Measurements from ENCODE around the gene CPEB1. TPM values are rescaled to one million over a fixed set of nuclear protein-coding genes. Genes with fewer than 3 reads are reported as not detected.

Gene CPEB1
- total RNA-seq, 1 donor from 2014 or later, result 2.7 TPM

- Mint-ChIP-seq H3K27ac (ENCODE audit: unreplicated experiment) (no peak overlapping the region), H3K9me3 (ENCODE audit: low read depth) (no peaks in the 10 kb centered on the region), H3K27me3 (ENCODE audit: low read depth) (peaks cover 19% of the 10 kb centered on the region), H3K4me1 (ENCODE audit: low read depth) (peaks cover 10% of the 10 kb centered on the region), H3K4me3 (ENCODE audit: unreplicated experiment) (no peak overlapping the region), H3K36me3 (ENCODE audit: low read depth) (no peaks in the 10 kb centered on the region)
- DNase-seq (ENCODE audit: low spot score), result no peak
- TF ChIP-seq CTCF (IDR thresholded peaks at IDR 0.05), result no peak
Observed at GRCh38 chr15:82575335-82575734, 71.8 kb downstream of the CPEB1 start.

DNA sequence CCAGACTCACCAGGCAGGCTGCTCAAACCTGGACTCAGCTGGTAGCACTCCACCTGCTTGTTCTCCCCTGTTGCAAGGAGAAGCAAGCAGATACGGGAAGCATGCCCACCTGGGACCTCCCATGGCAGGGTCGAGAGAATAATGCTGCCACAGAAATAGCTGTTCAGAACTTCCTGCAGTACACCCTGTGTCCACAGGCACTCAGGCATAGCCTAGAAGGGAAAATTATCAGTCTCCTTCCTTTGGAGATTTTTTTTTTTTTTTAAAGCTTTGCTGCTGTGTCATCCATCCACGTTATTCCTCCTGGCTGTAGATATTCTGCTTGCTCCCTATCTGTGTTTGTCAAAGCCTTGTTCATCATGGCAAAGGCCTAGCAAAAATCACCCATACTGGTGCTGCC, 74.2 kb downstream of the CPEB1 start:
- Mint-ChIP-seq H3K27me3 (ENCODE audit: low read depth) (peaks cover 18% of the 10 kb centered on the region), H3K4me1 (ENCODE audit: low read depth) (peaks cover 10% of the 10 kb centered on the region), H3K27ac (ENCODE audit: unreplicated experiment) (no peak overlapping the region), H3K4me3 (ENCODE audit: unreplicated experiment) (no peak overlapping the region), H3K36me3 (ENCODE audit: low read depth) (no peaks in the 10 kb centered on the region), H3K9me3 (ENCODE audit: low read depth) (no peaks in the 10 kb centered on the region)
- no peak for DNase-seq (ENCODE audit: low spot score)
- TF ChIP-seq CTCF (IDR thresholded peaks at IDR 0.05), result no peak

DNA sequence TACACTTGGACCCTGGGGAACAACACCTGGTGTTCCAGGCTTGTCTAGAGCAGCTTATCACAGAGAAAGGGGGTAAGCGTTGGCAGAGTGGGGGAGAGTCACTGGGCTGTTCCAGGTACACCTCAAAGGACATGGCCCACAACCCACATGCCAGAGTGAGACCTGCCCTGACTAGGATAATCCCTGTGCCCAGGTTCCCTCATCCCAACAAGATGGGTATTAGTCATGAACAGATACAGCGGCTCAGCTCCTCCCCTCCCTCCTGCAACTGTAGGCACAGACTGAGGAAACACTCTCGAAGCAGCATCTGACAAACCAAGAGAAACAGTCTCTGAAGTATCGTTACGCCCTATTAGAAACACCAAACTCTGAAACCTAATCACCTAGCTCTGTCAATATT, 74.9 kb downstream of the CPEB1 start:
- Mint-ChIP-seq H3K4me3 (ENCODE audit: unreplicated experiment) (no peak overlapping the region), H3K27me3 (ENCODE audit: low read depth) (peaks cover 18% of the 10 kb centered on the region), H3K4me1 (ENCODE audit: low read depth) (peaks cover 10% of the 10 kb centered on the region), H3K27ac (ENCODE audit: unreplicated experiment) (peak overlapping the region; percentile 10), H3K36me3 (ENCODE audit: low read depth) (no peaks in the 10 kb centered on the region), H3K9me3 (ENCODE audit: low read depth) (no peaks in the 10 kb centered on the region)
- no peak for DNase-seq (ENCODE audit: low spot score)
- no peak for TF ChIP-seq CTCF (IDR thresholded peaks at IDR 0.05)

DNA sequence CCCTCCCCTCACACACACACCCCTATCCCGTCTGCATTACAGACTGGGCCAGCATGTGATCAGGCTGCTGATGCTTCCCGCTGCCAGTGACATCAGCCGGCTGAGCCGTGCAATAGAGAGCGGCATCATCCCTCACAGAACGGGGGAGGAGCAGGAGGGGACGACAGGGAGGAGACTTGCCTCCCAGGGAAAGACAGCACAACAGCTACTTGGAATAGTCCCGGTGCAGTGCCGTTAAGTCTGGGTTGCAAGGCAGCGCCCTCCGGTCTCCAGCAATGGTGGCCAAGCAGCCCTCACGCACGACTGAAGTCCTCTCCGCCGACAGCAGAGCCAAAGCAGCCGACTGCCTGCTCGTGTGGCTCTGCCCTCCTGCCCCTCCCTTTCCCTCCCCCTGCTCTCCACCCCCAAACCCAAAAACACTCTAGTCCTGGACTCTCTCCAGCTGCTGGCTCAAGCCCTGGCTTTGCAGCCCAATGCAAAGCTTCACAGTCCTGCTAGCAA, 75.4 kb downstream of the CPEB1 start:
- DNase-seq (ENCODE audit: low spot score), result no peak
- Mint-ChIP-seq H3K4me1 (ENCODE audit: low read depth) (peaks cover 14% of the 10 kb centered on the region), H3K4me3 (ENCODE audit: unreplicated experiment) (peak overlapping the region; percentile 74), H3K9me3 (ENCODE audit: low read depth) (no peaks in the 10 kb centered on the region), H3K27ac (ENCODE audit: unreplicated experiment) (peak overlapping the region; percentile 71), H3K27me3 (ENCODE audit: low read depth) (peaks cover 18% of the 10 kb centered on the region), H3K36me3 (ENCODE audit: low read depth) (no peaks in the 10 kb centered on the region)
- TF ChIP-seq CTCF (IDR thresholded peaks at IDR 0.05), result no peak

DNA sequence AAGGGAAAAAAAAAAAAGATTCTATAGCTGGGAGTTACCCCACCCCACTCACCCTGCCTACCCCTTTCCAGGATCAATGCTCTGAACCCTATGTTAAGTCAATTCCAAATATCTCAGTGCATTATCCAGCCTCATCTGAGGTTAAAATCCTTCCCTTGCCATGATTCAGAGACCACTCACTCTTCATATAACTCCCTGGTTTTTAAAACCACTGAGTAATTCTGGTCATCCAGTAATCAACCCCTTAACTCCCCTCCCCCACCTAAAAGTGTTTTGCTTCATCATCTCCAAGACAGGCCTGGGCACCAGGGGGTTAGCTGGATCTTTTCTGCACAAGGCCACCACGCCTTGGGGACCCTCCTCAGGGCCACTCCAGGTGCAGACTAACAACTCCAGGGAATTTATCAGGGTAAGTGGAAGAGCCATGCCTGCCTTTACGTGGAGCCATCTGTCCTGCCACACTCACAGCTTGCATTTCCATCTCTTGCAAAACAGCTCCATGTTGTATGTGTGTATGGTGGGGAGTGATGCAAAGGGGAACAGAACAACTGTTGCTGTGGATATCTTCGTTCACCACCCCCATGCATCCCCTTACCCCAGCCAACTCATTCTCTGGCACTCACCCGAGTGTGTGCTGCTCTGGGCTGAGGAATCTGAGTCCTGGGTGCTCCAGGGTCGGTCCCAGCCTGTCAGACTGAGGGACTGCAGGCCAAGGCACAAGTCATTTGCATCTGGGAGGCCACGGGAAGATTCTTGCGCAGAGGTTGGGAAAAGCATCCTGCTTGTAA, 76.2 kb downstream of the CPEB1 start:
- Mint-ChIP-seq H3K36me3 (ENCODE audit: low read depth) (no peaks in the 10 kb centered on the region), H3K4me3 (ENCODE audit: unreplicated experiment) (peak overlapping the region; percentile 16), H3K27me3 (ENCODE audit: low read depth) (peaks cover 15% of the 10 kb centered on the region), H3K9me3 (ENCODE audit: low read depth) (no peaks in the 10 kb centered on the region), H3K27ac (ENCODE audit: unreplicated experiment) (peak overlapping the region; percentile 70), H3K4me1 (ENCODE audit: low read depth) (peaks cover 18% of the 10 kb centered on the region)
- no peak for TF ChIP-seq CTCF (IDR thresholded peaks at IDR 0.05)
- no peak for DNase-seq (ENCODE audit: low spot score)

Data from chondrocyte (in vitro differentiated cells).